Skeletal muscle tissue (tissue), 4 donors: ENCODE measurements around the gene GNB4. TPM values are rescaled to one million over a fixed set of nuclear protein-coding genes. Genes with fewer than 3 reads are reported as not detected.

Source experiments
- H3K27ac ChIP-seq: one replicate; pipeline ENCODE4 v1.7.0; 2013; ENCODE audit warnings: mild to moderate bottlenecking, low read depth, low read length, inconsistent platforms
- H3K27me3 ChIP-seq, 3 donors: one replicate each; pipeline ENCODE4 v1.7.0; 2013; ENCODE audit warnings: low read length in 3 of 3; ENCODE audit not compliant: control insufficient read depth in 3 of 3, insufficient read depth in 3 of 3
- H3K36me3 ChIP-seq, 3 donors: one replicate each; pipeline ENCODE4 v1.7.0; 2013; ENCODE audit warnings: low read length in 3 of 3; ENCODE audit not compliant: control insufficient read depth in 3 of 3, insufficient read depth in 3 of 3
- H3K4me1 ChIP-seq, 3 donors: one replicate each; pipeline ENCODE4 v1.7.0; 2013; ENCODE audit warnings: low read length in 3 of 3, mild to moderate bottlenecking in 3 of 3; ENCODE audit not compliant: control insufficient read depth in 3 of 3, insufficient read depth in 3 of 3
- H3K4me3 ChIP-seq, 3 donors: one replicate each; pipeline ENCODE4 v1.7.0; 2013; ENCODE audit warnings: low read length in 3 of 3
- H3K9ac ChIP-seq, 3 donors: one replicate each; pipeline ENCODE4 v1.7.0; 2013; ENCODE audit warnings: low read length in 3 of 3, mild to moderate bottlenecking in 3 of 3, moderate library complexity in 2 of 3, low read depth in 1 of 3
- H3K9me3 ChIP-seq, 3 donors: one replicate each; pipeline ENCODE4 v1.7.0; 2013; ENCODE audit warnings: low read length in 3 of 3; ENCODE audit not compliant: control insufficient read depth in 3 of 3
- total RNA-seq: library from RNA; depleted of rRNA; stranded (reverse); fragments of >200 nt; gene quantifications from one replicate; pipeline ENCODE4 v1.2.3, GENCODE V29; 2014
- donor health status: Osteomylitis.

Gene GNB4
- total RNA-seq, 1 donor from 2014 or later: 60.5 TPM

DNA sequence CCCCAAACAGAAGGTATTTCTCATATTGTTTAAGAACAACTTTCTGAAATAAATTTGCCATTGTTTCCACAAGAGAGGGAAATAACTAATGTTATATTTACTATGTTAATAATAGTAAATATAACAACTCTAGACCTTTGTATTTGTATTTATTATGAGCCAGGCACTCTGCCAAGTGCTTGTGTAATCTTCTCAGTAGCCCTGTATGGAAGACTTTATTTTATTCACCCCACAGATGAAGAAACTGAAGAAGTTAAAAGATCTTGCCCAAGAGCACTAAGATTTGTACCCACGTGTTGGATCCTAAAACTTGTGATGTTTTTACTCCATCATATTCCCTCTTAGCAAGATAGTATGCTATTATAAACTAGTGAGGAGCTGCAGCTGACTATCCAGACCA is 12.0 kb upstream of the GNB4 start:
- no peaks in the 10 kb centered on the region for H3K4me1 ChIP-seq
- no peaks in the 10 kb centered on the region for H3K27me3 ChIP-seq
- no peak overlapping the region for H3K27ac ChIP-seq
- no peak overlapping the region for H3K4me3 ChIP-seq
- no peaks in the 10 kb centered on the region for H3K36me3 ChIP-seq
- no peaks in the 10 kb centered on the region for H3K9me3 ChIP-seq
- H3K9ac ChIP-seq: no peak overlapping the region

DNA sequence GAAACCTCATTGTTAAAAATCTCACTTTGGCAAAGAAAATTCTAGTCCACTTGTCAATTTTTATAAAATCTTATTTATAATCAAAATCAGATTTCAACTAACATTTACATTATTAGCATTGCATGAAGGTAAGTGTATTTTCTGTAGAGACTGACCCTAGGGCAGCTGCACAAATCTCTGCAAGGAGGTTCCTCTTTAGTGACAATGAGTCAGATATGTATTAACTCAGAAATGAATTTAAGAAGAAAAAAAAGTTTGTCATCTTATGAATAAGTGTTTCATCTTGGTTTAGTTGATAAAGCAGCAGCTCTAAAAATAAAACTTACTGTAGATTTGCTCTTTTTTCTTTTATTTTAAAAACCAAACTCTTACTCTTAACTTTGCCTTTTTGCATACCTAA is 9.0 kb upstream of the GNB4 start:
- Histone ChIP-seq H3K9ac (no peak overlapping the region), H3K4me3 (no peak overlapping the region), H3K36me3 (no peaks in the 10 kb centered on the region), H3K27me3 (no peaks in the 10 kb centered on the region), H3K4me1 (no peaks in the 10 kb centered on the region), H3K27ac (no peak overlapping the region), H3K9me3 (no peaks in the 10 kb centered on the region)

DNA sequence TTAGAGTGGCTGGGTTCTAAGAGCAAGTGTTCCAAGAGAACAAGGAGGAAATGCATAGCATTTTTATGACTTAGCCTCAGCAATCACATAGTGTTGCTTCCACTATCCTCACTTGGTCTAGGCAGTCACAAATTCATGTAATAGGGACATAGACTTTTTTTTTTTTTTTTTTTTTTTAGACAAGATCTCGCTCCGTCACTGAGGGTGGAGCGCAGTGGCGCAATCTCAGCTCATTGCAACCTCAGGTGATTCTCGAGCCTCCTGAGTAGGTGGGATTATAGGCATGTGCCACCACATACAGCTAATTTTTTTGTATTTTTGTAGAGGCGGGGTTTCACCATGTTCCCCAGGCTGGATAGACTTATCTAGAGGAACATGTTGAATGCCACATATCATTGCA is 4.7 kb upstream of the GNB4 start:
- H3K27ac ChIP-seq: no peak overlapping the region
- no peaks in the 10 kb centered on the region for H3K36me3 ChIP-seq

DNA sequence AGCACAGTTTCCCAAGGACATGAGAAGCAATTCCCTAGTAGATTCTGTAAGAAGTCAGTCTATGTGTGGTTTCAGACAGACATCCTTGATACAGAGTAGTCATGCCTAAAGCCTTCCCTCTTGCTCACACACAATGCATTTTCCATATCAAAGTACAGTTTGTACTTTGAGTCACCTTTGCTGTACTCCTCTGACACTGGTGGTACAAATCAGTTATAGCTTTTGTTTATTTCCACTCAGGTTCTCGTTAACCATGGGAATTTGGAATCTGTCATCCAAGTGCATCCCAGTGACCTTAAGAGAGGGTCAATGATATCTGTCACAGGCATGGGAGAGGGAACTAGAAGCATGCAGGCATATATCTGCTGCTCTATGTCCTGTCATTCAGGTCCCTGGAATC is 3.6 kb upstream of the GNB4 start:
- no peak overlapping the region for H3K4me3 ChIP-seq
- H3K27ac ChIP-seq: no peak overlapping the region
- no peak overlapping the region for H3K9ac ChIP-seq
- H3K36me3 ChIP-seq: no peaks in the 10 kb centered on the region
- no peaks in the 10 kb centered on the region for H3K9me3 ChIP-seq
- peaks cover 0 to 14% (median 2%) of the 10 kb centered on the region in 3 donors for H3K4me1 ChIP-seq
- H3K27me3 ChIP-seq: peaks cover 0 to 7% (median 0%) of the 10 kb centered on the region in 3 donors

More for the DNA sequence above, 4.7 kb upstream of the GNB4 start:
- Histone ChIP-seq H3K4me3 (no peak overlapping the region), H3K27me3 (peaks cover 0 to 7% (median 0%) of the 10 kb centered on the region in 3 donors), H3K4me1 (peaks cover 0 to 9% (median 2%) of the 10 kb centered on the region in 3 donors), H3K9me3 (no peaks in the 10 kb centered on the region), H3K9ac (no peak overlapping the region)

DNA sequence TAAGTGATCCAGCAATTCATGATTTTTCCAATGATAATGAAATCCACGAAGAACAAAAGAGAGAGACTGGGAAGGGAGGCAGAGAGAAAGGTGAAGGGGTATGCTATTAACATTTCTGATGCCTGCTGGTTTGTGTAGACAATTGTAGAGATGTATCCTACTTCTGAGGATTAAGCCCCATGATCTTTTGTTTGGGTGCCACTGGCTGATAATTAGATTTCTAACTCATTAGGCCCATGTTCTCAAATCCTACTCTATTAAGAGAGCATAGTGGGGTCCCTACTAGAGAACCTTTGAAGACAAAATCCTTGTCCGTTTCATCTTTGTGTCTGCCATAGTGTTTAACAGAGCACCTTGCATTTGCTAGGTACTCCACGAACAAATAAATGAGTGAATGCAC is 2.7 kb upstream of the GNB4 start:
- peaks cover 0 to 7% (median 0%) of the 10 kb centered on the region in 3 donors for H3K27me3 ChIP-seq
- H3K4me3 ChIP-seq: no peak overlapping the region
- H3K36me3 ChIP-seq: no peaks in the 10 kb centered on the region
- no peak overlapping the region for H3K9ac ChIP-seq
- no peak overlapping the region for H3K27ac ChIP-seq
- no peaks in the 10 kb centered on the region for H3K9me3 ChIP-seq
- H3K4me1 ChIP-seq: peaks cover 0 to 14% (median 2%) of the 10 kb centered on the region in 3 donors

DNA sequence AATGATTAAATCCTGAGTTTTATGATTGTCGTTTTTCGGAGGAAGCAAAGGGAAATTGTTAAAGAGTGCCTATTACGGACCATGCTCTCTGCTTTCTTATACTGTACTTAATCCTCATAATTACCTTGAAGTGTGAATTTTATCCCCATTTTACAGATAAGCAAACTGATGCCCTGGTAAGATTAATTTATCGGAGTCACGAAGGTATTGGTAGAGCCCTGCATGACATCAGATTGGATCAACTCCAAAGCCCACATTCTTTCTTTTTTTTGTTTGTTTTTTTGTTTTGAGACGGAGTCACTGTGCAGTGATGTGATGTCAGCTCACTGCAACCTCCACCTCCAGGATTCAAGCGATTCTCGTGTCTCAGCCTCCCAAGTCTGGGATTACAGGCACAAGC is 1.6 kb upstream of the GNB4 start:
- peaks cover 0 to 7% (median 0%) of the 10 kb centered on the region in 3 donors for H3K27me3 ChIP-seq
- no peaks in the 10 kb centered on the region for H3K9me3 ChIP-seq
- no peaks in the 10 kb centered on the region for H3K36me3 ChIP-seq
- H3K4me1 ChIP-seq: peaks cover 0 to 14% (median 2%) of the 10 kb centered on the region in 3 donors
- no peak overlapping the region for H3K4me3 ChIP-seq
- H3K9ac ChIP-seq: no peak overlapping the region
- no peak overlapping the region for H3K27ac ChIP-seq

DNA sequence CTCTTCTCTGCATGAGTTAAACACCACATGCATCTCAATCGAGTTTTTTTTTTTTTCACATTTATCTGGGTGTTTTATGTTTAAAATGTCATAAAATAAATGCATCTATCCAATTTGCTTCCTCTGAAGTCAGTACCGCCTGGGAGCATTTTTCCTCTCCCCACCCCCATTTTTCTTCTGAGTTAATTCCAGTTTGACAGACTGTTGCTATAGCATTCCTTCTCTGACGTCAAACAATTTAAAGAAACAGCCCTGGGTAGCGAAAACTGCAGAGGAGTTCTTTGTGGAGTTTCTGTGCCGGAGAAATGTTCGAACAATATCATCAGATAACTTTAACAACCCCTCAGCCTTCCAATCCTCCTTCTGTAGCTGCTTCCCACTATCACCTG is 900 bp upstream of the GNB4 start:
- peak overlapping the region; percentile 73 for H3K27ac ChIP-seq
- H3K27me3 ChIP-seq: peaks cover 0 to 7% (median 0%) of the 10 kb centered on the region in 3 donors
- H3K4me1 ChIP-seq: peaks cover 0 to 14% (median 2%) of the 10 kb centered on the region in 3 donors
- peak overlapping the region in 2 of 3 donors; percentile 67 to 71 for H3K4me3 ChIP-seq
- H3K9ac ChIP-seq: no peak overlapping the region
- no peaks in the 10 kb centered on the region for H3K9me3 ChIP-seq
- H3K36me3 ChIP-seq: no peaks in the 10 kb centered on the region

DNA sequence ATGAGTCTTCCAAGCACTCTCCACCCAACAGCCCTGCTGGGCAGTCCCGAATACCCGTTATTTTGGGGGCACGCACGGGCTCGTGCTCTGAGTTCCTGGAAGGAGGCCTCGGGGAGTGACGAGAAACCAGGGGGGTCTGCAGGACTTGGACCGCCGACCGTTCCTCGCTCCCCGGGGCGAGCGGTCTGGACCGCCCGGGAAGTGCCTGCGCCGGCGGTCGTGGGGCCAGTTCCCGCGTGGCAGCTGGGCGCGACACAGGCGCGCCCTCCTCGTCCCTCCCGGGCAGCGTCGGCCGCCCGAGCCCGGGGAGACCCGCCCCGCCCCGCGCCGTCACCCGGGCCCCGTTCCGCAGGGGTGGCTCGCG is 387 bp downstream of the GNB4 start:
- peak overlapping the region; percentile 14 to 66 (median 60) for H3K9ac ChIP-seq
- H3K9me3 ChIP-seq: no peaks in the 10 kb centered on the region
- H3K27me3 ChIP-seq: peaks cover 0 to 7% (median 0%) of the 10 kb centered on the region in 3 donors
- no peaks in the 10 kb centered on the region for H3K36me3 ChIP-seq
- H3K4me1 ChIP-seq: peaks cover 0 to 14% (median 4%) of the 10 kb centered on the region in 3 donors
- H3K4me3 ChIP-seq: peak overlapping the region; percentile 71 to 75 (median 71)
- H3K27ac ChIP-seq: peak overlapping the region; percentile 73

DNA sequence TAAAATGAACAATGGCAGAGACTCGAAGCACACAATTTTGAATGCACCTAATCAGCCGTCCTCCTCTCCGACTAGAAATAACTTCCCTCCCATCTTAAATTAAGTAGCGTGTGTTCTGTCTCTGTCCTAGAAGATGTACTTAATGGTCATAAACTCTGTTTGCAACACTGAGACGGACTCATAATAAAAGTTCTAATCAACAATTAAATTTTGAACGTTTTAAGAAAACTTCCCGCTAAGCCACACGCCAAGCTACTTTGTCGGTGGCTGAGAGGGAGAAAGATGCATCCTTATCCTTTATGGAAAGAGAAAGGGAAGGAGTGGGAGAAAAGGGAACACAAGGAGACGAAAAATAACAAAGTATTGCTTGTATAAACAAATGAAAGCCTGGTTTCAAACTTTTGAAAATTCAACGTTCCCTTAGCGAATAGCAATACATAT is 989 bp downstream of the GNB4 start:
- H3K9me3 ChIP-seq: no peaks in the 10 kb centered on the region
- H3K27me3 ChIP-seq: peaks cover 0 to 7% (median 0%) of the 10 kb centered on the region in 3 donors
- H3K27ac ChIP-seq: peak overlapping the region; percentile 73
- H3K36me3 ChIP-seq: no peaks in the 10 kb centered on the region
- H3K4me3 ChIP-seq: peak overlapping the region; percentile 71 to 75 (median 71)
- peaks cover 0 to 14% (median 4%) of the 10 kb centered on the region in 3 donors for H3K4me1 ChIP-seq
- H3K9ac ChIP-seq: peak overlapping the region in 2 of 3 donors; percentile 14 to 60

DNA sequence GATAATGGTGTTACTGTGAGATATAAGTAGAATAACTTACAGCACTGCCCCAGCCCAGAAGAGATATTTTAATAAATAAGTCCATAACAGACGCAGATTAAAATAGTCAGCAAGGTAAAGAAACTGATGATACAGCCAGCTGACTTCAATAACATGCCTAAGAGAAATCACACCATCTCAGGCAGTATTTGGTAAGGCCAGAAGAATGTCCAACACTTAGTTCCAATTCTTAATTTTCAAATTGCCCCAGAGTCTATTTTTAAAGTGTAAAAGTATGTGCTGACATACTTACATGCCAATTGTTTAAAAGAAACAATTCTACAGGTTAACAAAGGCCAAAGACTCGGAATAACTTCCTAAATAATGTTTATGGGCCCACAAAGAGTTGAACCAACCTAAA is 1.6 kb downstream of the GNB4 start:
- Histone ChIP-seq H3K27ac (peak overlapping the region; percentile 73), H3K4me1 (peaks cover 0 to 14% (median 4%) of the 10 kb centered on the region in 3 donors), H3K9me3 (no peaks in the 10 kb centered on the region), H3K36me3 (no peaks in the 10 kb centered on the region), H3K4me3 (peak overlapping the region in 2 of 3 donors; percentile 71 to 75), H3K27me3 (peaks cover 0 to 7% (median 0%) of the 10 kb centered on the region in 3 donors), H3K9ac (peak overlapping the region in 2 of 3 donors; percentile 2 to 14)
